Activated T-helper 1 cell treated with anti-CD3 and anti-CD28 coated beads, Interleukin-12 subunit alpha, Interleukin-12 subunit beta, Interleukin-2, Interleukin-4 antibody, amounts not matched to agents 30 ng/mL and 10 ng/mL and 1 ng/mL, durations not matched to agents 14 hours and 24 hours and 36 hours (primary cell): Measurements from ENCODE around the gene SLC39A1. TPM values are rescaled to one million over a fixed set of nuclear protein-coding genes. Genes with fewer than 3 reads are reported as not detected.

Source experiments
- DNase-seq: peaks from one replicate; pipeline ENCODE4 v3.0.0; 2021; ENCODE audit warnings: low spot score
- H3K27ac Mint-ChIP-seq: one replicate; pipeline ENCODE4 v1.8.0; 2021; ENCODE audit warnings: mild to moderate bottlenecking, mixed read lengths
- H3K27me3 Mint-ChIP-seq: one replicate; pipeline ENCODE4 v1.8.0; 2022; ENCODE audit warnings: mild to moderate bottlenecking, moderate library complexity, mixed read lengths; ENCODE audit not compliant: insufficient read depth
- H3K36me3 Mint-ChIP-seq: one replicate; pipeline ENCODE4 v1.8.0; 2021; ENCODE audit warnings: low read depth, mixed read lengths
- H3K4me1 Mint-ChIP-seq: one replicate; pipeline ENCODE4 v1.8.0; 2021; ENCODE audit warnings: low read depth, mixed read lengths
- H3K4me3 Mint-ChIP-seq: one replicate; pipeline ENCODE4 v1.8.0; 2021; ENCODE audit warnings: mild to moderate bottlenecking, moderate library complexity, mixed read lengths
- H3K9me3 Mint-ChIP-seq: one replicate; pipeline ENCODE4 v1.8.0; 2021; ENCODE audit warnings: mixed read lengths
- intact Hi-C: fragments of 100-400 bp; cut with micrococcal nuclease; formaldehyde crosslinking; loops from one replicate; pipeline ENCODE4 v1.15.1; 2024
- total RNA-seq: library from RNA; stranded (reverse); gene quantifications from 2 replicates; pipeline ENCODE4 v1.2.3, GENCODE V29; 2022

The SLC39A1 gene
- total RNA-seq, 1 donor from 2014 or later, result 76.1 TPM

DNA sequence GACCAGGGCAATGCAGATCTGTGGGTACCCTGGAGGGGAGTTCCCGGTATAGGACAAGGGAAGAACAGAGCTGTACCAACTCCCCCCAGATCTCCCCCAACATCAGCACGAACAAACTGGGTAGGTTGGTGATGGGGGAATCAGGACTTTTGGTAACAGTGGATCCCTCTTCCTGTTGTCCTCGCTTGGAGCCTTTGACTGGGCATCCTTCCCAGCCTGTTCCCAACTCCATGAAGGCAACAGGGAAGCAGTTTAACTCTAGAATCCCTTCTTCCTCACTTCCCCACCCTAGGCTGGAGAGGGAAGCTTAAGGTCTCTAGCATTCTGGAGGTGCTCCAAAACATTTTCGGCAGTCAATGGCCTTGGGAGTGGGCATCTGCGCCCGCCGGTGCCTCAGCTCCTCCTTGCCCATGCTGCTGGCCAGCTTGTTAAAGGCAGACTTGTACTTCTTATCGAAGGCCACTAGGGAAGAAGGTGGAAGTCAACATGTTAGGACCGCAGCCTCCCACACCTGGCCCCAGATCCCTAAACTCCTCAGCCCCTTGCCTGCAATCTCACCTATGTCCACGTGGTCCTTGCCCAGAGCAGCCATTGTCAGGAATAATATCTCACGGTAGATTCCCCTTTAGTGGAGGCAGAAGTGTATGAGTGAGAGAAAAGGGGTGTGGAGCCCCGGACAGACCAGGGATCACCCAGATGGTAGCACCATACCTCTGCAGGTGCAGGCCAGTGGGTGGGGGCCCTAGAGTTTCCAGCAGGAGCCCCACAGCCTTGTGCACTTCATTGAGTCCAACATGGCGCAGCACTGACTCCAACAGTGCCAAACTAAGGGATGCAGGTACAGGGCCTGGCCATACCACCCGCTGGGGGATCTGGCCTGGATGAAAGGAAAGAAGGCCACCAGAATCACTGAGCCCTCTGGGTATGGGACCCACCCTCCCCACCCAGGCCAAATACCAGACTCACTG, 33.1 kb downstream of the SLC39A1 start:
- no peaks in the 10 kb centered on the region for H3K27me3 Mint-ChIP-seq
- peaks cover 11% of the 10 kb centered on the region for H3K4me1 Mint-ChIP-seq
- H3K9me3 Mint-ChIP-seq, result no peaks in the 10 kb centered on the region
- no peak for DNase-seq
- peaks cover 11% of the 10 kb centered on the region for H3K36me3 Mint-ChIP-seq
- H3K4me3 Mint-ChIP-seq, result no peak overlapping the region
- no peak overlapping the region for H3K27ac Mint-ChIP-seq
- intact Hi-C loops, result no loop called here

DNA sequence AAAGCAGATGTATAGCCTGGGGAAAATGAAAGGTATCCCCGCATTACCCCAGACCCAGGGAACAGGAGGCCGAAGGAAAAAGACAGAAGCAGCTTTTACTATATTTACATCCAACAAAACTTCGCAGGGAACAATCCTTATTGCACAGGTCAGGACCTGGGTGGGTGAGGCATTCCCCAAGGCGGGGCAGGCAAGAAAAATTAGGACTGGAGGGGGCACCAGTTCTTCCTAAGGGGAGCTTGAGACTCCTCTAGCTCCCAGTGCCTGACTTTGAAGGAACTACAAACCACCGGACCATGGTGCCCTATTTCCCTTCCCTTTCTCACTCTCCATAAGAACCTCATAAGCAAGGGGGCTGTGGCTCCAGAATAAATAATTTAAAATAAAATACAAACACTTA, 33.9 kb downstream of the SLC39A1 start:
- intact Hi-C loops, result no loop called here
- no peaks in the 10 kb centered on the region for H3K9me3 Mint-ChIP-seq
- H3K36me3 Mint-ChIP-seq, result peaks cover 6% of the 10 kb centered on the region
- peaks cover 13% of the 10 kb centered on the region for H3K4me1 Mint-ChIP-seq
- no peak overlapping the region for H3K27ac Mint-ChIP-seq
- H3K4me3 Mint-ChIP-seq, result no peak overlapping the region
- H3K27me3 Mint-ChIP-seq, result no peaks in the 10 kb centered on the region
- DNase-seq, result no peak

DNA sequence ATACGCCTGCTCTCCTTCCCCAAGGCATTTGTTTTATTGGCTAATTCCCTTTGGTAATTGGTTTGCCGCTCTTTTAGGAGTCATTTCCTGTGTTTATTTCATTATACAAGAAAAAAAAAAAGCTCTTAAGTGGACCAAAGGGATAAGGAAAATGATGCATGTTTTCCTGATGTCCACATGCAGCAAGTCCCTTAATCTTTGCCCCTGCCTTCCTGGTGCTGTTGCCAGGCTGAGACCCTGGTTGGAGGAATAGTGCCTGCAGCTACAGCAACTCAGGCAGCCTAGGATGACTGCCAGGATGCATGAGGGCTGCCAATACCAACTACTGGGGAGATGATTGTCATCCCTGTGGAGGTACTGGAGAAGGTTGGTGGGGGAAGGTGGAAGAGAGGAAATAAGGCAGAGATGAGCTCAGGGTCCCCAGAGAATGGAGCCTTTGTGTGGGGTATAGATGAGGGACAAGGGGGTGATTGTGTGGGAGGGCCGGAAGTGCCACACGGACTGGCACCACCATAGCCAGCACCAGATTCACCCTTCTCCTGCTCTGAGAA, 34.5 kb downstream of the SLC39A1 start:
- Mint-ChIP-seq H3K27ac (peak overlapping the region; percentile 21), H3K4me1 (peaks cover 18% of the 10 kb centered on the region), H3K9me3 (no peaks in the 10 kb centered on the region), H3K27me3 (no peaks in the 10 kb centered on the region), H3K36me3 (peaks cover 4% of the 10 kb centered on the region), H3K4me3 (no peak overlapping the region)
- no peak for DNase-seq
- intact Hi-C loops, result no loop called here

DNA sequence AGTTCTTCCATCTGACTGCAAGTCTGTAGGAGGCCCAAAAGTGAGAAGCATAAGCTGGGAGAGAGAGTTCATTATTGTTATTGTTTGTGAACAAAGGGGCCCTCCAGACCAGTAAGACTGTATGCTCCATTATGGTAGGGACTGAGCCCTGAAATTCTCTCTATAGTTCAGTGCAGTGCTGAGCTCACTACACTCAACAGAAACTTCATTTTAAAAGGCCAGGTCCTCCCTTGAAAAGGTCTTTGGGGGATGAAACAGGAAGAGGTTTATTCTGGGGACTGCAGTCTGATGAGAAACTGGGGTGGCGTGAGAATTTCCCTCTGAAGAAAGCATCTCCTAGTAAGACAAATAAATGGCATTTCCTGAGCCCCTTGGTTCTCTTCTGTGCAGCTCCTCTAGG, 35.1 kb downstream of the SLC39A1 start:
- no peak overlapping the region for H3K4me3 Mint-ChIP-seq
- DNase-seq, result no peak
- H3K9me3 Mint-ChIP-seq, result no peaks in the 10 kb centered on the region
- intact Hi-C loops, result no loop called here
- H3K4me1 Mint-ChIP-seq, result peaks cover 24% of the 10 kb centered on the region
- peaks cover 4% of the 10 kb centered on the region for H3K36me3 Mint-ChIP-seq
- no peaks in the 10 kb centered on the region for H3K27me3 Mint-ChIP-seq
- peak overlapping the region; percentile 56 for H3K27ac Mint-ChIP-seq

DNA sequence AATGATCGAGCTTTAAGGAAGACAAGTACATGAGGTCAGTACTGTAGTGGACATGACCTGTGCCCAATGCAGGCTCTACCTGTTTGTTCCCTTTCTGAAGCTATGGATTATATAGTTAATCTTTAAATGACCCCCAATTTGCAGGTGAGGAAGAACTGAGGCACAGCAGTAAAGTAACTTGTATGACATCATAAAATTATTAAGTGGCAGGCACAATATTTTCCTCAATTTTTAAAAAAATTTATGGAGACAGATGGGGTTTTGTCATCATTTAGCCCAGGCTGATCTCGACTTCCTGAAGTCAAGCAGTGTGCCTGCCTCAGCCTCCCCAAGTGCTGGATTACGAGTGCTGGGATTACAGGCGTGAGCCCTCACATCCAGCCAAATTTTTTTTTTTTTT, 36.9 kb downstream of the SLC39A1 start:
- H3K36me3 Mint-ChIP-seq, result no peaks in the 10 kb centered on the region
- no peak overlapping the region for H3K27ac Mint-ChIP-seq
- peaks cover 30% of the 10 kb centered on the region for H3K4me1 Mint-ChIP-seq
- DNase-seq, result no peak
- peaks cover 2% of the 10 kb centered on the region for H3K27me3 Mint-ChIP-seq
- H3K9me3 Mint-ChIP-seq, result no peaks in the 10 kb centered on the region
- intact Hi-C loops, result no loop called here
- no peak overlapping the region for H3K4me3 Mint-ChIP-seq

DNA sequence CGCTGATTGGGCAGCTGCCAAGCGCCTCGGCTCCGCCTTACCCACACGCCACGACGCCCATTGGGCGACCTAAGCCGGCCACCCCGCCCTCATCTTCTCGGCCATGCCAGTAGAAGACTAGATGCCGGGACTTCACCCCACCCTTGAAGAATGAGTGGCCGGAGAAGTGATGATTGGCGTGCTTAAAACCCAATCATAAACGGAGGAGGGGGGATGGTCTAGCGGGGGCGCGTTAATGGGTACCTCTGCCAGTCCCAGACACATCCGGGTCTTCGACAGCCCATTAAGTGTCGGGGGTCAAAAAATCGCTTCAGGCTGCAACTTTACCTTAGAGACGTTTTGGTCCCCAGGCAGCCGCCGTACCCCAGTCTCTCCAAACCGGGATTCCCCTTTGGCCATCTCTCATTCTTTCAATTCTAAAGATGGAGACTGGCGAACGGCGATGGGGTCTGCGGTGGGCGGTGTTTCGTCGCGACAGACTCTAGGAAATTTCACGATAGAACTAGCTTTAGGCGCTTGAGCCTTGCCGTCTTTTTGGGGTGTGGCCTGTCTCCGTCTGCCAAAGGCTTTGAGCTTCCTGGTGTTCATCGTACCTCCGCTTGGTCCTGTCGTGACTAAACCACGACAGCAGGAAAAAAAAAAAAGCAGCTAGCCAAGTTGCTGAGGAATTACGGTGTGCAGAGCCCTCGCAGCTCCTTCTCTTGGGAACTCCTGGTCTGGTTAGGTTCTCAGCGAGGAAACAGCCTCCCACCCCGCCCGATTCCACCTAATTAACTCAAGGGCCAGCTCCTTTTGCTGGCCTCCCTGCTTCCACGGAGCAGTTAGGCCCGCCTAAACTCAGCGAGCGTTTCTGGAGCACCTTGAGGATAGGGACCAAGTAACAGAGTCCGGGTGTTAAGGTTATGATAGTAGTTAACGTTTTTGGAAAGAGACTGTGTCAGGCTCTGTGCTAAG, 40.1 kb downstream of the SLC39A1 start, which contains the start of gene GATAD2B:
Gene GATAD2B (minus strand): TSS at position 1 of the 954 bp plus-strand sequence. CDS start 94,625 bp downstream, outside the sequence.
- H3K9me3 Mint-ChIP-seq, result no peaks in the 10 kb centered on the region
- DNase-seq, result peak; percentile 99
- peaks cover 2% of the 10 kb centered on the region for H3K27me3 Mint-ChIP-seq
- intact Hi-C loops, result loop anchor here (1.0 to 2.0 kb wide), 13 partner anchors 22 to 350 kb away; partner anchors contain the start of genes CREB3L4, CRTC2, HAX1 and JTB
- H3K36me3 Mint-ChIP-seq, result peaks cover 5% of the 10 kb centered on the region
- H3K4me3 Mint-ChIP-seq, result peak within 1 kb of the TSS; percentile 97
- H3K27ac Mint-ChIP-seq, result peak within 1 kb of the TSS; percentile 92
- H3K4me1 Mint-ChIP-seq, result peaks cover 53% of the 10 kb centered on the region

DNA sequence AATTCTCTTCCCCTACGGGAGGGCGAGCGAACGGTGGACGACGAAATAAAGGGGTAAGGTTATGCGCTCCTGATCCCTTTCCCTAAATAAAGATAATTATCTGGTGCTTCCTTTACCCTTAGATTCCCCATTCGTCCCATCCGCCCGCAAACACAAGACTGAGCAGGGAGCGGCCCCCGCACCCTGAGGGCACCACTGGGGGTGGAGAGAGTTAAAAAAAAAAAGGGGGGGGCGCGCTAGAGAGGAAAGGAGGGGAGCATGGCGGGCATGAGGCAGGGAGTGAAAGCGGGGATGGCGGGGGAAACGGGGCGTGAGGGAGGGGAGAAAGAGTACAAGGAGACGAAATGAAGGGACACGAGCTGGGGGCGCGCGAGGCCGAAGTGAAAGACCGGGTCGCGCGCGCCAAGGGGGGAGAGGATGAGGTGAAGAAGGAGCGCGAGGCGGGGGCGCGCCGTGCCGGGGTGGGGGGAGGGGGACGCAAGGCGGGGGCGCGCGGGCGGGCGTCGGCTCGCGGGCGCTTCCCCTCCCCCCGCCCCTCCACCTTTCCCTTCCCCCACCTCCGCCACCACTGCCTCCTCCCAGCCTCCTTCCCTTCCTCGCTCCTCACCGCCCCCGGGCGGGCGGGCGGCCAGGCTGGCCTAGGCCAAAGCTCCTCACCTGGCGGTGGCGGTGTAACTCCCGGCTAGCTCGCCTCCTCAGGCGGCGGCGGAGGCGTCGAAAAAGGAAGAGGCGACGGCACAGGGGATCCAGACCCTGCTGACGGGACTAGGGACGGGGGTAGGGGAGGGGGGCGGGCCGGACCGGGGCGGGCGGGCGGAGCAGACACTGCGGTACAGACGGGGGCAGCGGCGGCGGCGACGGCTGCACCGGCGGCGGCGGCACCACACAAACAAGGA, 41.0 kb downstream of the SLC39A1 start:
- Mint-ChIP-seq H3K9me3 (no peaks in the 10 kb centered on the region), H3K36me3 (peaks cover 12% of the 10 kb centered on the region), H3K27ac (peak overlapping the region; percentile 92), H3K27me3 (peaks cover 2% of the 10 kb centered on the region), H3K4me3 (peak overlapping the region; percentile 97), H3K4me1 (peaks cover 58% of the 10 kb centered on the region)
- DNase-seq, result peak; percentile 12
- intact Hi-C loops, result loop anchor here (2.0 kb wide), 7 partner anchors 34 to 350 kb away; partner anchors contain the start of genes HAX1, JTB and UBAP2L

DNA sequence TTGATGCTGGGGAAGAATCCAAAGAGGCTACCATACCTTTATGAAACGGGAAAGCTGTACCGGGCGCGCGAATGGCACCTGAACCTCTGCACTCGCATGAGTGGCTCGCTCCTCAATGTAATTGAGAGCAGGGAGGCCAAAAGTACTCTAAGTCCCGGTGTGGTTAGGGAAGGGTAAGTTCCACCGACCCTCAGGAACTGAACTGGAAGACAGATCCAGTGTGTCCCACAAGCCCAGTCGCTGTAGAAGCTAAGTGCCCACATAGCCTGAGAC, 41.6 kb downstream of the SLC39A1 start:
- peak overlapping the region; percentile 82 for H3K27ac Mint-ChIP-seq
- H3K9me3 Mint-ChIP-seq, result no peaks in the 10 kb centered on the region
- peaks cover 58% of the 10 kb centered on the region for H3K4me1 Mint-ChIP-seq
- H3K27me3 Mint-ChIP-seq, result peaks cover 2% of the 10 kb centered on the region
- intact Hi-C loops, result loop anchor here (2.0 kb wide), 8 partner anchors 33 to 351 kb away; partner anchors contain the start of genes HAX1, JTB and UBAP2L
- peak overlapping the region; percentile 87 for H3K4me3 Mint-ChIP-seq
- peaks cover 12% of the 10 kb centered on the region for H3K36me3 Mint-ChIP-seq
- DNase-seq, result peak; percentile 6

DNA sequence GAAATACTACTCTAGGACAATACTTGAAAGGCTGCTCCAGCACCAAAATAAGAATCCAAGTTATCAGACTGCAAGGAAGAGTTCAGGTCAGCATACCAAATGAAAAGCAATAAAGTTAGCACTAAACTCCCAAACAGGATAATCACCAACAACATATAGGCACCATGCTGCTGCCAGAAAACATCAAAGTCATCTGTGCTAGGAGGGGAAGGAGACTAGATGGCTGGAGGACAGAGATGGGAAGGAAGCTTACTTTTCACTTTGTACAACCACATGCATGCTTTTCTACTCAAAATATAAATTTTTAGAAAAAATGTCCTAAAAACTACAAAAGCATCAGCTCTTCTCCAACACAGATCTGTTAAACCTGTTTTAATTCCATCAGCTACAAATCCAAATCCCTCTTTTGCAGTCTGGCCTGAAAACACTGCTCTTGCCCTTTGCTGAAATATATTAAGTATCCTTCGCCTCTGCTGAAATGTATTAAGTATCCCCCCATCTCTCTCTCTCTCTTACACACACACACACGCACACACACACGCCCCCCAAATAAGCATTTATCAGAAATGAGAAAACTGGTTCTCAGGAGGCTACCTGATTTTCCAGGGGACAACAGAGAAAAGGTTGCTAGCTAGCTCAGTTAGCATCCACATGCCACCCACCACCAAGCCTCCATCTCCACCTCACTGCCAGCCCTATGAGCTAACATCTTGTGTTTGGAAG, 42.1 kb downstream of the SLC39A1 start:
- H3K9me3 Mint-ChIP-seq, result no peaks in the 10 kb centered on the region
- no peak for DNase-seq
- peaks cover 2% of the 10 kb centered on the region for H3K27me3 Mint-ChIP-seq
- peak overlapping the region; percentile 87 for H3K4me3 Mint-ChIP-seq
- H3K4me1 Mint-ChIP-seq, result peaks cover 61% of the 10 kb centered on the region
- H3K27ac Mint-ChIP-seq, result peak overlapping the region; percentile 82
- intact Hi-C loops, result loop anchor here (2.0 kb wide), 1 partner anchor 72 kb away; no protein-coding TSS in a partner anchor
- H3K36me3 Mint-ChIP-seq, result peaks cover 15% of the 10 kb centered on the region

DNA sequence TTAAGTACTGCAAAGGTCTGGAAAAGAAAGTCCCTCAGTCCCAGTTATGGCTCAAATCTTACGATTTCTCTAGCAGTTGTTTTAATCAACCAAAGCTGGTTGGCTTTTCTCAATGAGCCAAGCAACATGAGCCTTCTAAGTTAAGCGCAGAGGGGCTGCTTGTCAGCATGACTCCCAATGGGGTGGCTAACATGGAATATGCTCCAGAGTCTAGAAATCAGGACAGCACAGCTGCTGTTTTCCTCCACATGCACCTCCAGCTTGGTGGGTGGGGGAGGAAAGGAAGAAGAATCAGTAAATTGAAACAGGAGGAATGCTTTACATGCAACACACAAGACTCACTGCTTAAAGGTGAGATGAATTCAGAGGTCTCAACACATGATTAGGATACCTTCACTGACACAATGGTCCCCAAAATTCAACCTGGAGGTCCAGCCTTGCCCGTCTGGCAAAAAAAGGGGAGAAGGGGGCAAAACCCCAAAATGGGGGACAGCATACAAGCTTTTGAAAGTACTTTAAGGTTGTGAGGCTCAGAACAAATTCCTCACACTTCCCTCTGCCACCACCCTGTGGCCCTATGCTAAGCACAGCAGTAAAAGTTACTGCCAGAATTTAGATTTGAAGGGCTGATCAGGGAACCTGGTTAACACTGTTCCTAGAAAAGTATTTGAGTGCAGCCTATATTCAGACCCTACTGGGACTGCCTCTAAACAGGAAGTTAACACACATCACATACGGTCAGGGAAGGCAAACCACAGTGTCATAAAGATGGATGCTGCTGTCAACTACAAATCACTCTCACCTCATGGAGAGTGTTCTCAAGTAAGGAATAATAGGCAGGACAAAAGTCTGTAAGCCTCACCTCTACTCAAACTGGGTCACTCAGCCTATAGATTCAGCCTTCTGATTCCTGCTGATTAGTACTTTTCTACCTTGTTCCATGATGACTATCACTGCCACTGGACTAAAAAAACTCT, 43.2 kb downstream of the SLC39A1 start:
- peaks cover 17% of the 10 kb centered on the region for H3K36me3 Mint-ChIP-seq
- peak overlapping the region; percentile 72 for H3K27ac Mint-ChIP-seq
- H3K4me1 Mint-ChIP-seq, result peaks cover 64% of the 10 kb centered on the region
- DNase-seq, result peak; percentile 16
- H3K27me3 Mint-ChIP-seq, result peaks cover 2% of the 10 kb centered on the region
- intact Hi-C loops, result loop anchor here (1.0 to 2.0 kb wide), 2 partner anchors 71 to 99 kb away; no protein-coding TSS in a partner anchor
- H3K9me3 Mint-ChIP-seq, result no peaks in the 10 kb centered on the region
- peak overlapping the region; percentile 87 for H3K4me3 Mint-ChIP-seq
